ENCODE data around the gene CCNO. TPM values are rescaled to one million over a fixed set of nuclear protein-coding genes. Genes with fewer than 3 reads are reported as not detected.
A peak's percentile ranks its signal among the peaks of the same experiment; 100 is the strongest.

CCNO gene
- total RNA-seq, 2 donors from 2014 or later, result 2.5 to 2.6 TPM

- no peaks in the 10 kb centered on the region for H3K27me3 ChIP-seq
- H3K4me3 ChIP-seq, result no peak overlapping the region
- TF ChIP-seq CTCF (IDR thresholded peaks at IDR 0.05), result no peak
- H3K27ac ChIP-seq, result no peak overlapping the region
- H3K36me3 ChIP-seq, result no peaks in the 10 kb centered on the region
- no peaks in the 10 kb centered on the region for H3K9me3 ChIP-seq
- intact Hi-C loops (cut with DNase I), result no loop called here
- H3K4me1 ChIP-seq, result no peaks in the 10 kb centered on the region
- no peak overlapping the region for H3K9ac ChIP-seq (ENCODE audit: low read depth in 2 of 2, low read length in 2 of 2)
- DNase-seq, result no peak
These were observed 16.7 kb upstream of the CCNO start for GRCh38 chr5:55250064-55250463.

DNA sequence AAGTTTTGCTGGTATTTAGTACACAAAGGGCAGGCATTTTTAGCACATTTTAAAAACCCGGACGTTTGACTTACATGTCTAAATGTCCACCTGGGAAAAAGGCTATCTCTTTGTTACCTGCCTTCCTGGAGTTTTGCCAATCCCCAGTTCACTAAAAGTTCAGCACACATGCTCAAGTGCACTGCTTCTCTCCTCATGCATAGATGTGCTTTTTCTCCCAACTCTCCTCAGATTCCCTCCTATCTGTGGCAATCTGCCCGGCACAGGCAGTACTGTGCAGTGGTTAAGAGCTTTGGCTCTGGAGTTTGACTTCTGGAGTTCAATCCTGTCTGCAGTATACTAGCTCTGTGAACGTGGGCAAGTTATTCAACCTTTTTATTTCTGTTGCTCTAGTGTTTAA, 8.3 kb upstream of the CCNO start:
- no peak for DNase-seq
- intact Hi-C loops (cut with DNase I), result no loop called here
- Histone ChIP-seq H3K4me1 (no peaks in the 10 kb centered on the region), H3K9ac (ENCODE audit: low read depth in 2 of 2, low read length in 2 of 2) (no peak overlapping the region), H3K27me3 (no peaks in the 10 kb centered on the region), H3K27ac (no peak overlapping the region), H3K36me3 (no peaks in the 10 kb centered on the region), H3K4me3 (no peak overlapping the region), H3K9me3 (no peaks in the 10 kb centered on the region)
- TF ChIP-seq CTCF (IDR thresholded peaks at IDR 0.05), result no peak

DNA sequence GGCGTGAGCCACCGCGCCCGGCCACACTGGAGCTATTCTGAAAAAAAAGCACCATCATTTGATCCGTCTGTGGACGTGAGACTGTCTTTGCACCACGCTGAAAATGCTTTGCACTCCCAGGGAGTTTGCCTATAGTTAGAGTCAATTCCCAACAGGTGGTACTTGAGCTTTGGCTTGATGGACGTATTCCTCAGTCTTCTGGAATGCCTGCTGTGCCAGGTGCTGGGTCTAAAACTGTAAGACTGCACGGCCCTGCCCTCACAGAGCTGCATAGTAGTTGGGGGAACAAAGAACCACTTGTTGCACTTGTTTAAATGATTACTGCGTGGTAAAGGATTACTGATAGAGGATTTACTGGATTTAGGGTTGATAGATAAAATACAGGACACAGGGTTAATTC, 3.4 kb upstream of the CCNO start:
- Histone ChIP-seq H3K9ac (ENCODE audit: low read depth in 2 of 2, low read length in 2 of 2) (no peak overlapping the region), H3K36me3 (no peaks in the 10 kb centered on the region), H3K27ac (no peak overlapping the region), H3K9me3 (no peaks in the 10 kb centered on the region), H3K4me1 (peaks cover 16% of the 10 kb centered on the region), H3K4me3 (no peak overlapping the region), H3K27me3 (peaks cover 25% of the 10 kb centered on the region)
- TF ChIP-seq CTCF (IDR thresholded peaks at IDR 0.05), result no peak
- no peak for DNase-seq
- intact Hi-C loops (cut with DNase I), result no loop called here

DNA sequence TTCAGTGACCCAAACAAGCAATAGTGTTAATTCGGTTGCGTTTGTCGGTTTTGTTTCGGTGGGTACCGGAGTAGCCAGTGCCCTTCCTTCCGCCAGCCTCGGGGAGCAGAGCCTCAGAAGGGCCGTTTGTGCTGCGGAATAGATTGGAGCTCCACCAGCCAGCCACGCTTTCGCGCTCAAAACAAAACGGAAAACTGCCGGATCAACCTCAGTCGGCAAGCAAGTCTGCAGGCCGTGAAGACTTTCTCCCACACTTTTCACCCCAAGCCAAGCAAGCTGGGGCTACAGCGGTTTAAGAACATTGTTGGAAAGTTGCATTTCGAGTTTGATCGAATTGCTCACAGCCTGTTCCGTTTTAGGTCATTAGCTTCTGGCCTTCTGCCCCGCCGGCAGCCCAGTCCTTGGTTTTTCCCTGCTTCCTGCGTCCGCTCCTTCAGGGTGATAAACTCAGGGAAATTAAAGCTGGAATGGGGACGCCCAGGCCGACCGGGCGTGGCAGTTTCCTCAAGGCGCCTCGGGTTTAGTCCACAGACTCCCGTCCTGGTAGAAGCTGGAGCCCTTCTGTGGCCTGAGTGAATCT, 803 bp upstream of the CCNO start:
- Histone ChIP-seq H3K4me1 (peaks cover 28% of the 10 kb centered on the region), H3K36me3 (no peaks in the 10 kb centered on the region), H3K9ac (ENCODE audit: low read depth in 2 of 2, low read length in 2 of 2) (peak overlapping the region in 1 of 2 donors; percentile 73), H3K4me3 (peak overlapping the region; percentile 59), H3K27me3 (peaks cover 51% of the 10 kb centered on the region), H3K27ac (peak overlapping the region; percentile 34), H3K9me3 (no peaks in the 10 kb centered on the region)
- TF ChIP-seq CTCF (IDR thresholded peaks at IDR 0.05), result no peak
- intact Hi-C loops (cut with DNase I), result loop anchor here (5.0 kb wide), 2 partner anchors 57 to 73 kb away; partner anchors contain the start of genes DHX29 and MTREX
- peak; percentile 78 for DNase-seq

- peak overlapping the region; percentile 59 for H3K4me3 ChIP-seq
- no peak for TF ChIP-seq CTCF (IDR thresholded peaks at IDR 0.05)
- peak overlapping the region in 1 of 2 donors; percentile 73 for H3K9ac ChIP-seq (ENCODE audit: low read depth in 2 of 2, low read length in 2 of 2)
- peaks cover 65% of the 10 kb centered on the region for H3K27me3 ChIP-seq
- intact Hi-C loops (cut with DNase I), result loop anchor here (5.0 kb wide), 2 partner anchors 55 to 75 kb away; partner anchors contain the start of genes DHX29 and MTREX
- H3K4me1 ChIP-seq, result peaks cover 28% of the 10 kb centered on the region
- DNase-seq, result peak; percentile 47
- H3K36me3 ChIP-seq, result no peaks in the 10 kb centered on the region
- H3K27ac ChIP-seq, result peak overlapping the region; percentile 52
- H3K9me3 ChIP-seq, result no peaks in the 10 kb centered on the region
These were observed 980 bp downstream of the CCNO start for GRCh38 chr5:55232271-55232984.
